Parathyroid adenoma (tissue), 2 donors: Measurements from ENCODE around the gene KIAA0753.

Experiments
- H2AFZ ChIP-seq: fragments of 300-600 bp; sonication (generic); one replicate; pipeline ENCODE4 v1.7.0; 2017; ENCODE audit warnings: antibody characterized with exemption, mild to moderate bottlenecking
- H3K27ac ChIP-seq: fragments of 300-600 bp; sonication (generic); one replicate; pipeline ENCODE4 v1.7.0; 2017
- H3K27me3 ChIP-seq: fragments of 300-600 bp; sonication (generic); one replicate; pipeline ENCODE4 v1.7.0; 2017; ENCODE audit warnings: low read length; ENCODE audit not compliant: control insufficient read depth, insufficient read depth
- H3K36me3 ChIP-seq: fragments of 300-600 bp; sonication (generic); one replicate; pipeline ENCODE4 v1.7.0; 2017; ENCODE audit warnings: low read length; ENCODE audit not compliant: control insufficient read depth, insufficient read depth
- H3K4me1 ChIP-seq: fragments of 300-600 bp; sonication (generic); one replicate; pipeline ENCODE4 v1.7.0; 2017; ENCODE audit warnings: control low read depth
- H3K4me2 ChIP-seq: fragments of 300-600 bp; sonication (generic); one replicate; pipeline ENCODE4 v1.7.0; 2017; ENCODE audit warnings: low read length
- H3K4me3 ChIP-seq: fragments of 300-600 bp; sonication (generic); one replicate; pipeline ENCODE4 v1.7.0; 2017; ENCODE audit warnings: low read depth, low read length
- H3K79me2 ChIP-seq: fragments of 300-600 bp; sonication (generic); one replicate; pipeline ENCODE4 v1.7.0; 2017; ENCODE audit warnings: control low read depth
- H3K9ac ChIP-seq: fragments of 300-600 bp; sonication (generic); one replicate; pipeline ENCODE4 v1.7.0; 2017; ENCODE audit warnings: mild to moderate bottlenecking
- H3K9me3 ChIP-seq: fragments of 300-600 bp; sonication (generic); one replicate; pipeline ENCODE4 v1.7.0; 2017; ENCODE audit warnings: low read length; ENCODE audit not compliant: control insufficient read depth
- TF ChIP-seq, protein P1 (sequence below): fragments of 300-600 bp; sonication (generic); IDR thresholded peaks from one replicate; pipeline ENCODE4 v1.7.0; 2017; ENCODE audit warnings: antibody characterized with exemption, mild to moderate bottlenecking
- donor health status: primary hyperparathyroidism.

The KIAA0753 gene

DNA sequence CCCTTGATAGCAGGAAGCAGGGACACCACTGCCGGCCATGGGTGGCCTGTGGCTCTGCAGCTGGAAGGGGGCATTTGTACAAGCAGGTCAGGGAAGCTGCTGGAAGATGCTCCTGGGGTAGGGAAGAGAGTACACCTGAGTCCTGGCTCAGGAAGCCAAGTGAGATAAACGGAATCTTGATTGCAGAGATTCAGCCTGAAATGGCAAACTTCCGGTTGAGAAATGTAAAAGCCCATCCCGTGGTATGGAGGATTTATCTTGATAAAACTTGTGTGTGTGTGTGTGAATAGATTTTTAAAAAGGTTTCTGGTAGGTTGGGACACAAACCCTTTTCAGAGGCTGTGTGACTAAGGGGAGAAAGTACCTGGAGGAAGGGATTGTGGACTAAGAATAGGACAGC lies 40.7 kb upstream of the KIAA0753 start:
- H3K9ac ChIP-seq, result no peak overlapping the region
- H3K9me3 ChIP-seq, result no peaks in the 10 kb centered on the region
- no peaks in the 10 kb centered on the region for H3K79me2 ChIP-seq
- H3K4me1 ChIP-seq, result no peaks in the 10 kb centered on the region
- no peaks in the 10 kb centered on the region for H3K36me3 ChIP-seq
- no peak overlapping the region for H3K4me3 ChIP-seq
- no peaks in the 10 kb centered on the region for H3K27me3 ChIP-seq
- TF ChIP-seq, protein P1, sequence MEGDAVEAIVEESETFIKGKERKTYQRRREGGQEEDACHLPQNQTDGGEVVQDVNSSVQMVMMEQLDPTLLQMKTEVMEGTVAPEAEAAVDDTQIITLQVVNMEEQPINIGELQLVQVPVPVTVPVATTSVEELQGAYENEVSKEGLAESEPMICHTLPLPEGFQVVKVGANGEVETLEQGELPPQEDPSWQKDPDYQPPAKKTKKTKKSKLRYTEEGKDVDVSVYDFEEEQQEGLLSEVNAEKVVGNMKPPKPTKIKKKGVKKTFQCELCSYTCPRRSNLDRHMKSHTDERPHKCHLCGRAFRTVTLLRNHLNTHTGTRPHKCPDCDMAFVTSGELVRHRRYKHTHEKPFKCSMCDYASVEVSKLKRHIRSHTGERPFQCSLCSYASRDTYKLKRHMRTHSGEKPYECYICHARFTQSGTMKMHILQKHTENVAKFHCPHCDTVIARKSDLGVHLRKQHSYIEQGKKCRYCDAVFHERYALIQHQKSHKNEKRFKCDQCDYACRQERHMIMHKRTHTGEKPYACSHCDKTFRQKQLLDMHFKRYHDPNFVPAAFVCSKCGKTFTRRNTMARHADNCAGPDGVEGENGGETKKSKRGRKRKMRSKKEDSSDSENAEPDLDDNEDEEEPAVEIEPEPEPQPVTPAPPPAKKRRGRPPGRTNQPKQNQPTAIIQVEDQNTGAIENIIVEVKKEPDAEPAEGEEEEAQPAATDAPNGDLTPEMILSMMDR, result no peak
- no peak overlapping the region for H3K27ac ChIP-seq
- no peak overlapping the region for H2AFZ ChIP-seq
- H3K4me2 ChIP-seq, result no peak overlapping the region

DNA sequence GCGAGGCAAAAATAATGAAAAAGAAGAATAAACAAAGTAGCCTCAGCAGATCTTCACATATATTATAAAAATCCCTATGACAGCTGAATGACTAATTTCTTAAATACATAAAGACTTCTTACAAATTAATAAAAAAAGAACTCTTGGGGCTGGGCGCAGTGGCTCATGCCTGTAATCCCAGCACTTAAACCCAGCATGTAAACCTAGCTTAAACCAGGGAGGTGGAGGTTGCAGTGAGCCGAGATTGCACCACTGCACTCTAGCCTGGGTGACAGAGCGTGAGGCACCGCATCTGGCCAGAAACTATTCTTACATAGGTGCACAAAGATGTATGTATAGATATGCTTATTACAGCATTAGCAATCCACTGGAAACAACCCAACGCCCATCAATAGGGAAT lies 38.7 kb upstream of the KIAA0753 start:
- no peaks in the 10 kb centered on the region for H3K9me3 ChIP-seq
- no peaks in the 10 kb centered on the region for H3K36me3 ChIP-seq
- H2AFZ ChIP-seq, result no peak overlapping the region
- H3K4me3 ChIP-seq, result no peak overlapping the region
- no peak overlapping the region for H3K27ac ChIP-seq
- H3K9ac ChIP-seq, result no peak overlapping the region
- TF ChIP-seq, protein P1, result no peak
- H3K4me1 ChIP-seq, result no peaks in the 10 kb centered on the region
- no peaks in the 10 kb centered on the region for H3K27me3 ChIP-seq
- H3K4me2 ChIP-seq, result no peak overlapping the region
- no peaks in the 10 kb centered on the region for H3K79me2 ChIP-seq

DNA sequence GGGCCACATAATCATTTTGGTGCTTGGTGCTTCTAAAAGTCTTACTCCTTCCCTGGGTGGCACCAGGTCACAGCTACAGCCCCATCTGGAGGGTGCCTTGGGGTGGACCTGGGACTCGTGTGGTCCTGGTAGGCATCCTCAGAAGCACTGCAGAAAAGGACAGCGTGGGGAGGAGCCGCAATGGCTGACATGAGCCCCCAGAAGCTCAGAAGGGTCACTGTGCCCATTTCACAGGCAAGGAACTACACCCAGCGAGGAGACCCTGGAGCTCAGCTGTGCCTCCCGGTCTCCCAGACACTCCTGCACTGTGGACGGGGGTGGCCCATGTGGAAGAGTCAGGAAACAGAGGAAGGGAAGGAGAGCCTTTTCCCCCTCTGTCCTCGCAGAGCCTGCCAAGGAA lies 37.4 kb upstream of the KIAA0753 start:
- Histone ChIP-seq H3K9ac (no peak overlapping the region), H3K27me3 (no peaks in the 10 kb centered on the region), H3K36me3 (no peaks in the 10 kb centered on the region), H3K4me1 (no peaks in the 10 kb centered on the region), H3K4me2 (no peak overlapping the region), H3K4me3 (no peak overlapping the region), H2AFZ (no peak overlapping the region), H3K27ac (no peak overlapping the region), H3K9me3 (no peaks in the 10 kb centered on the region), H3K79me2 (no peaks in the 10 kb centered on the region)
- TF ChIP-seq, protein P1, result no peak

DNA sequence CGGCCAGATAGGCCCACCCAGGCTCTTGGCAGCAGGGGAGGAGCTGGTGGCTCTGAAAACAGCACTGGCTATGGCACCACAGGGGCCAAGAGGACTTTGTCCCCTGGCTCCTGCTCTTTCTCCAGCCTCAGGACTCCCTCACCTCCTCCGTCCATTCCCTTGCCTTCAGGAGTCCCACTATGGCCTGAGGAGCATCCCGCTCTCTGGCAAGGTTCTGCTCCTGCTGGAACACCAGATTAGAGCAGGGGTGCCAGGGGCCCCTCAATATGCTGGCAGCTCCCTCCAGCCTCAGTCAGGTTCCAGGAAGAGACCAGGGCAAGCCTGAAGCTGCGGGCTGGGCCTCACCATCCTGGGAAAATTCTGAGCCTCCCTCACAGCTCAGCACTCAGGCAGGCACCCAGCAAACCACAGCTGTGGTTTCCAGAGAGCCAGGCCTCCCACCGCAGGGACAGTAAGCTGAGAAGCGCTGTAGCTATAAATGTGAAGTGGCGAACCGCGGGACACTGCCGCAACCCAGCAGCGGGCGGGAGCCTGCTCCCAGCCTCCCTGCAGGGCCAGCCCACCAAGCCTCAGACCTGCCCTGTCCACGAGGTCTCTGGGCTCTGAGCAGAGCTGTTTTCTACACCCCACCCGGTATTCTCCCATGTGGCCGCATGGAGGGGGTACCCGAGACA lies 36.8 kb upstream of the KIAA0753 start:
- no peaks in the 10 kb centered on the region for H3K9me3 ChIP-seq
- no peak overlapping the region for H3K4me2 ChIP-seq
- no peak overlapping the region for H2AFZ ChIP-seq
- H3K27me3 ChIP-seq, result no peaks in the 10 kb centered on the region
- TF ChIP-seq, protein P1, result no peak
- no peaks in the 10 kb centered on the region for H3K4me1 ChIP-seq
- H3K4me3 ChIP-seq, result no peak overlapping the region
- no peaks in the 10 kb centered on the region for H3K79me2 ChIP-seq
- no peak overlapping the region for H3K27ac ChIP-seq
- no peaks in the 10 kb centered on the region for H3K36me3 ChIP-seq
- H3K9ac ChIP-seq, result no peak overlapping the region

DNA sequence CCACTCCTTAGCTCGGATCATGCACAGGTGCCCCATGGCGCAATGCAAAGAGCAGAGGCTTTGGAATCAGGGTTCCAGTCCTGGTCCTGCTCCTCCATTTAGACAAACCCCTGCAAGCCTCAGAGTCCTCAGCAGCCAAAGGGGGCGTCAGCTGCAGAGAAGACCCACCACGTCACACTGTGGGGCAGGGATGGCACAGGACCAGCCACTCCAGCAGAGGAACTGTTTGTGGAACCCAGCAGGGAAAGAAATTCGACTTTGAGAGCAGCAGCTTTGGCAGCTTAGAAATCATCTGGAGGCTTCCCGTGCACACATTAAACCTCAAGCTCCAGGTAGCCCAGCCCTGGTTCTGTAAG lies 36.3 kb upstream of the KIAA0753 start:
- no peaks in the 10 kb centered on the region for H3K27me3 ChIP-seq
- no peaks in the 10 kb centered on the region for H3K79me2 ChIP-seq
- TF ChIP-seq, protein P1, result no peak
- H3K4me3 ChIP-seq, result no peak overlapping the region
- no peak overlapping the region for H3K4me2 ChIP-seq
- no peak overlapping the region for H3K27ac ChIP-seq
- no peak overlapping the region for H2AFZ ChIP-seq
- no peaks in the 10 kb centered on the region for H3K36me3 ChIP-seq
- no peaks in the 10 kb centered on the region for H3K4me1 ChIP-seq
- no peak overlapping the region for H3K9ac ChIP-seq
- H3K9me3 ChIP-seq, result no peaks in the 10 kb centered on the region
